A673 (cell line): Measurements from ENCODE around the gene ZBTB24. TPM values are rescaled to one million over a fixed set of nuclear protein-coding genes. Genes with fewer than 3 reads are reported as not detected.
A peak's percentile ranks its signal among the peaks of the same experiment; 100 is the strongest.

Experiments used
- BruUV-seq: library from RNA; stranded (reverse); fragments of 400-500 nt; replicated peaks from 2 replicates; lab custom pipeline; 2021; lab: Mats Ljungman, UMichigan
- CTCF ChIA-PET: fragments of 300-600 bp; sonication (Branson Sonifier 250); formaldehyde crosslinking; loops from one replicate; lab custom pipeline; 2022; ENCODE audit warnings: antibody characterized with exemption; lab: Charles Lee
- POLR2A ChIA-PET: fragments of 300-600 bp; sonication (Branson Sonifier 250); formaldehyde crosslinking; loops from one replicate; lab custom pipeline; 2022; ENCODE audit warnings: antibody characterized with exemption; ENCODE audit not compliant: low non-redundant PET; lab: Charles Lee
- DNase-seq: peaks from one replicate; pipeline ENCODE4 v3.0.0-alpha.2; 2015; ENCODE audit warnings: low spot score
- H3K27ac ChIP-seq: fragments of 200-600 bp; sonication (generic); 2 replicates; pipeline ENCODE4 v1.5.1; 2016; ENCODE audit warnings: mixed run types, low read depth, mild to moderate bottlenecking, mixed read lengths, antibody characterized with exemption, low read length; ENCODE audit not compliant: poor library complexity, severe bottlenecking
- H3K27me3 ChIP-seq: fragments of 200-600 bp; sonication (generic); replicated peaks from 2 replicates; pipeline ENCODE4 v1.6.1; 2017; ENCODE audit warnings: mixed run types, low read depth, mild to moderate bottlenecking, mixed read lengths, antibody characterized with exemption, low read length; ENCODE audit not compliant: insufficient read depth, poor library complexity
- H3K36me3 ChIP-seq: fragments of 200-600 bp; sonication (generic); 2 replicates; pipeline ENCODE4 v1.6.1; 2016; ENCODE audit warnings: mixed run types, mild to moderate bottlenecking, mixed read lengths, antibody characterized with exemption, low read length; ENCODE audit not compliant: insufficient read depth, poor library complexity, severe bottlenecking
- H3K4me1 ChIP-seq: fragments of 200-600 bp; sonication (generic); 2 replicates; pipeline ENCODE4 v1.6.1; 2017; ENCODE audit warnings: mixed run types, mild to moderate bottlenecking, mixed read lengths, antibody characterized with exemption, low read length; ENCODE audit not compliant: insufficient read depth, poor library complexity, severe bottlenecking
- H3K4me3 ChIP-seq: fragments of 200-600 bp; sonication (generic); 2 replicates; pipeline ENCODE4 v1.5.1; 2016; ENCODE audit warnings: low read depth, mixed run types, mild to moderate bottlenecking, mixed read lengths, low read length; ENCODE audit not compliant: poor library complexity, severe bottlenecking
- H3K9me3 ChIP-seq: fragments of 200-600 bp; sonication (generic); 2 replicates; pipeline ENCODE4 v1.6.1; 2016; ENCODE audit warnings: mixed run types, low read depth, mild to moderate bottlenecking, mixed read lengths, antibody characterized with exemption, low read length; ENCODE audit not compliant: poor library complexity, severe bottlenecking
- EZH2 ChIP-seq: fragments of 200-600 bp; sonication (generic); IDR thresholded peaks from 2 replicates; pipeline ENCODE4 v1.6.1; 2017; ENCODE audit warnings: borderline replicate concordance, low read depth, mild to moderate bottlenecking, mixed read lengths, antibody characterized with exemption, low read length; ENCODE audit not compliant: poor library complexity, severe bottlenecking
- intact Hi-C: fragments of 100-400 bp; cut with micrococcal nuclease; formaldehyde crosslinking; loops from one replicate; pipeline ENCODE4 v1.10.0; 2022; ENCODE audit not compliant: unreplicated experiment
- total RNA-seq: library from RNA; stranded (reverse); gene quantifications from 2 replicates; pipeline ENCODE4 v1.2.3, GENCODE V29; 2021
- TF ChIP-seq, protein P1 (sequence below): fragments of 300-800, 200-600 bp; sonication (generic); conservative IDR thresholded peaks from 2 replicates; pipeline ENCODE4 v1.5.1; 2017; ENCODE audit warnings: low read depth, mild to moderate bottlenecking, antibody characterized with exemption, low read length, moderate library complexity, mixed read lengths

Gene ZBTB24
- total RNA-seq, 1 experiment from 2014 or later: 15.5 TPM

DNA sequence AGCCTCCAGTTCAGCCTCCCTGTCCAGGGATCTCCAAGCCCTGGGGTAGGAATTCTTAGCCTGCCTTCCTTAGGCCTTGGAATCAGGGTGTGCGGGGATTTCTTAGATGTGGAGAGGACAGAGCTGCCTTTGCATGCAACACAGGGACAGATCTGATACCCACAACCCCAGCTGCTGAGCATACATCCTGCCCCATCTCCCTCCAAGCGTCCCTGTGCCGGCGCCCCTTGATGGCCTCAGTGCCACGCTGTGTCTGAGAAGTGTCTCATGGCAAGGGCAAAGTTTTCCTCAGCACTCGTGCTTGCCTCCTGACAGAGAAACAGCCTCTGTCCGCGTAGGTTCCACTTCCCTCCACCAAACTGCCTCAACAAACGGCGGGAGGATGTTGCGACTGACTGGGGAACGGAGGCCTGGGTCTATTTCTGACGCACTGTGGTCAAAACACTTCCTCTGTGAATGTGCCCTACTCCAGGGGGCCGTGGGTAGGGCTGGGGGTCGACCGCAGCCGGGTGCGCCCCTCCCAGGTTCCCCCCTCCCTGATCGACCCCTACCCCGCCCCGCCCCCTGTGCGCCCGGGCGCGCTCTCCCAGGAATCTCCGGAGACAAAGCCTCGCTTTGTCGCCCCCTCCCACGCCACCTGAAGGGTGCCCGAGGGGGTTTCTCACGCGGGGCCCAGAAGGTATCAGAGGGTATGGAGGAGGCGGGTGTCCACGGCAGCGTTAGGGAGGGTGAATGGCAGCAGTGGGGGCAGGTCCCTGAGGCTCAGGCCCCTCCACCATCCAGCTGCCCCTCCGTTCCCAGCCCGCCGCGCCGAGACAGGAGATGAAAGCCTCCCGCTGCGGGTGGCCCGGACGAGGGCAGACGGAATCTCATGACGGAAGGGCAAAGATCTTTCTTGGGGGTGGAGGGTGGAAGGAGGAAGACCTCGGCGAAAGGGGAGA, 28.3 kb downstream of the ZBTB24 start:
- no TSS peak for BruUV-seq
- Histone ChIP-seq H3K36me3 (no peaks in the 10 kb centered on the region), H3K4me3 (peak overlapping the region; percentile 74), H3K9me3 (no peaks in the 10 kb centered on the region), H3K27ac (peak overlapping the region; percentile 37), H3K27me3 (no peaks in the 10 kb centered on the region), H3K4me1 (peaks cover 26% of the 10 kb centered on the region)
- intact Hi-C loops: no loop called here
- TF ChIP-seq, protein P1, sequence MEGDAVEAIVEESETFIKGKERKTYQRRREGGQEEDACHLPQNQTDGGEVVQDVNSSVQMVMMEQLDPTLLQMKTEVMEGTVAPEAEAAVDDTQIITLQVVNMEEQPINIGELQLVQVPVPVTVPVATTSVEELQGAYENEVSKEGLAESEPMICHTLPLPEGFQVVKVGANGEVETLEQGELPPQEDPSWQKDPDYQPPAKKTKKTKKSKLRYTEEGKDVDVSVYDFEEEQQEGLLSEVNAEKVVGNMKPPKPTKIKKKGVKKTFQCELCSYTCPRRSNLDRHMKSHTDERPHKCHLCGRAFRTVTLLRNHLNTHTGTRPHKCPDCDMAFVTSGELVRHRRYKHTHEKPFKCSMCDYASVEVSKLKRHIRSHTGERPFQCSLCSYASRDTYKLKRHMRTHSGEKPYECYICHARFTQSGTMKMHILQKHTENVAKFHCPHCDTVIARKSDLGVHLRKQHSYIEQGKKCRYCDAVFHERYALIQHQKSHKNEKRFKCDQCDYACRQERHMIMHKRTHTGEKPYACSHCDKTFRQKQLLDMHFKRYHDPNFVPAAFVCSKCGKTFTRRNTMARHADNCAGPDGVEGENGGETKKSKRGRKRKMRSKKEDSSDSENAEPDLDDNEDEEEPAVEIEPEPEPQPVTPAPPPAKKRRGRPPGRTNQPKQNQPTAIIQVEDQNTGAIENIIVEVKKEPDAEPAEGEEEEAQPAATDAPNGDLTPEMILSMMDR: no peak
- ChIA-PET CTCF (interaction anchor here (0.6 kb wide), 1 partner anchor 1022 kb away, joined by 6 read pairs; the partner anchor contains the start of gene SLC22A16), POLR2A (interaction anchor here (0.6 kb wide), 2 partner anchors 105 to 897 kb away, joined by 3 read pairs; no protein-coding TSS in a partner anchor)
- peak; percentile 21 for DNase-seq

DNA sequence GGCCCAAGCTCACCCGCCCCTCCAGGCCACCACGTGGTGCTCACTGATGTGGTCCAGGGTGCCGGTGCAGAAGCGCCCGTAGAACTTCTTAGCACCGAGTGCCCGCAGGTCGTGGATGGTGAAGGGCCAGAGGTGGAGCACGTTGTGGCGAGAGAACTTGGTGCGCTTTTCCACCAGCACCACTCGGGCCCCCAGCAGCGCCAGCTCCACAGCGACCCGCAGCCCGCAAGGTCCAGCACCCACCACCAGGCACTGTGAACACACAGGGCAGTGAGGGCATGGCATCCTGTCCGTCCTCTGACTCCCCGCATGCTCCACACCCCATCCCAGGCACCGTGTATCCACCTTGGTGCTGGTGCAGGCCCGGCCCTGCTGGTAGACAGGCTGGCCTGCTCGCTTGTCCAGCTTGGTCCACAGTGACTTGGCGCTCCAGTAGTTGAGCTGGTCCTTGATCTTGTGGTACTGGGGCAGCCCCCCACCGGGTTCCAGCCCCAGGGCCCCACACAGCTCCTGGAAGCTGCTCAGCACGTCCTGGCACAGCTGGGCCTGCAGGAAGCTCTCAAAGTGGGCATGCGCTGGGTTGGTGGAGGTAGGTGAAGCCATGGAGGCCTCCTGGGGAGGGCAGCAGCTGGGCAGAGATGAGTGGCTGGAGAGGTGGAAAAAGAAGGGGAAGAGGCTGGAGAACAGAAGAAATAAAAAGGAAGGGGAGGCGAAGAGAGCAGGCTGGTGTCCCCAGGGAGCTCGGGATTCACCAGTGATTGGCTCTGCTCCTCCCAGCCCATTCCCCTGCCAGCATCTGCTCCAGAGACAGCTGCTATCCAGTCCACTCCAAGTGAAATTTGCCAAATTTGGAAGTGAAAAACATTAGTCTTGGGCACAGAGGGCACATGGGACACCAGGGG, 29.2 kb downstream of the ZBTB24 start:
- peak overlapping the region; percentile 37 for H3K27ac ChIP-seq
- H3K9me3 ChIP-seq: no peaks in the 10 kb centered on the region
- no peaks in the 10 kb centered on the region for H3K27me3 ChIP-seq
- DNase-seq: peak; percentile 55
- no peaks in the 10 kb centered on the region for H3K36me3 ChIP-seq
- no peak for TF ChIP-seq EZH2
- TF ChIP-seq, protein P1: no peak
- CTCF ChIA-PET: no interaction called here
- BruUV-seq: no TSS peak
- POLR2A ChIA-PET: interaction anchor here (0.6 kb wide), 1 partner anchor 896 kb away, joined by 3 read pairs; no protein-coding TSS in a partner anchor
- intact Hi-C loops: no loop called here
- peaks cover 26% of the 10 kb centered on the region for H3K4me1 ChIP-seq
- H3K4me3 ChIP-seq: no peak overlapping the region

DNA sequence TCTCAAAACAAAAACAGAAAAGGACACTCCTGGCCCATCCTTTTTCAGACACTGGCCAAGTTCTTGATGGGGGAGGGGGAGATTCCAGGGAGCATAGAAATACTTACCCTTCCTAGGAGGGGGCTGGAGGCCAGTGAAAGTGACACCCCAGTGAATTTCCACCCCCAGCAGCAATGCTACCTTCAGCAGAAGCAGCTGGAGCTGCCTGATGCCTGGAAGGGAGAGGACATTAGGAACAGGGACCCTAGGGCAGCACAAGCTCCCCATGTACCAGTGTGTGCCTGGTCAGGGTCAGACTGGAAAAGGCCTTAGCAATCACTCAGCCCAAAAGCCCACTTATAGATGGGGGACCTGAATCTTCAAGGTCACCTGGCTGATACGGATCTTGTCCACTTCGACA, 29.9 kb downstream of the ZBTB24 start:
- ChIA-PET POLR2A (no interaction called here), CTCF (no interaction called here)
- intact Hi-C loops: no loop called here

More for the DNA sequence above, 29.9 kb downstream of the ZBTB24 start:
- Histone ChIP-seq H3K4me3 (no peak overlapping the region), H3K9me3 (no peaks in the 10 kb centered on the region), H3K36me3 (no peaks in the 10 kb centered on the region), H3K4me1 (peaks cover 26% of the 10 kb centered on the region), H3K27me3 (no peaks in the 10 kb centered on the region), H3K27ac (no peak overlapping the region)
- no peak for DNase-seq
- no peak for TF ChIP-seq EZH2
- TF ChIP-seq, protein P1: no peak
- no TSS peak for BruUV-seq
